GM12878 (cell line): ENCODE measurements around the gene HMGXB4.

ENCODE experiments used
- CREB1 ChIP-seq: IDR thresholded peaks from 2 replicates; pipeline ENCODE4 v1.6.1; 2012; ENCODE audit warnings: low read depth, mild to moderate bottlenecking, inconsistent platforms
- CTCF ChIP-seq, 3 experiments: IDR thresholded peaks in 2 of 3; conservative IDR thresholded peaks in 1 of 3; 2 replicates each; pipeline ENCODE4 v1.5.1; 2011; ENCODE audit warnings: low read depth in 3 of 3, low read length in 3 of 3, mild to moderate bottlenecking in 3 of 3, control low read depth in 2 of 3, moderate library complexity in 2 of 3, inconsistent platforms in 1 of 3, mixed read lengths in 1 of 3; ENCODE audit not compliant: control insufficient read depth in 2 of 3, insufficient read depth in 1 of 3; ENCODE audit errors: extremely low read depth in 1 of 3
- FOXK2 ChIP-seq: fragments of 450-650 bp; IDR thresholded peaks from 2 replicates; pipeline ENCODE4 v1.6.1; 2017; ENCODE audit warnings: mild to moderate bottlenecking, moderate library complexity
- NRF1 ChIP-seq: conservative IDR thresholded peaks from 2 replicates; pipeline ENCODE4 v1.6.1; 2011; ENCODE audit warnings: mild to moderate bottlenecking, low read depth, low read length, improper control_type of control experiment
- POLR2AphosphoS5 ChIP-seq: IDR thresholded peaks from 2 replicates; pipeline ENCODE4 v1.6.1; 2011; ENCODE audit warnings: mild to moderate bottlenecking, low read length, inconsistent platforms
- PRDM15 ChIP-seq: fragments of 450-650 bp; formaldehyde crosslinking; IDR thresholded peaks from 2 replicates; pipeline ENCODE4 v1.4.0; 2020; ENCODE audit warnings: mild to moderate bottlenecking, moderate library complexity
- RFX5 ChIP-seq: IDR thresholded peaks from 2 replicates; pipeline ENCODE4 v1.6.1; 2011; ENCODE audit warnings: low read depth, low read length, improper control_type of control experiment
- TCF3 ChIP-seq: IDR thresholded peaks from 2 replicates; pipeline ENCODE4 v1.6.1; 2012; ENCODE audit warnings: low read depth, mild to moderate bottlenecking, low read length, borderline replicate concordance; ENCODE audit not compliant: insufficient read depth

- no peak for TF ChIP-seq RFX5
- TF ChIP-seq PRDM15 = no peak
- TF ChIP-seq CTCF (IDR thresholded peaks at IDR 0.05 in 2 of 3, conservative IDR thresholded peaks at IDR 0.05 in 1 of 3; ENCODE audit: control insufficient read depth in 2 of 3, extremely low read depth in 1 of 3, insufficient read depth in 1 of 3, low read depth in 3 of 3, low read length in 3 of 3) = no peak
- TF ChIP-seq FOXK2 = no peak
- TF ChIP-seq POLR2AphosphoS5 = no peak
- no peak for TF ChIP-seq TCF3
- no peak for TF ChIP-seq NRF1
- TF ChIP-seq CREB1 = no peak
These were observed 17.0 kb downstream of the HMGXB4 start for GRCh38 chr22:35274154-35274871.
